Thyroid gland (tissue), 4 donors: Measurements from ENCODE around the gene STEAP1B.
"Not testable (repeated sequence)": the region's sequence is repeated elsewhere in the genome, so short reads cannot be mapped to it uniquely, and the experiment has no call there.

Experiments used
- CTCF ChIP-seq, 6 experiments: fragments of 200-600 bp in 3 of 6; fragments of 450-650 bp in 3 of 6; sonication (generic) in 3 of 6; IDR thresholded peaks; one replicate each; pipeline ENCODE4 v1.5.1; 2016 to 2019; ENCODE audit warnings: antibody characterized with exemption in 6 of 6, mild to moderate bottlenecking in 2 of 6, inconsistent platforms in 1 of 6, moderate library complexity in 1 of 6
- POLR2A ChIP-seq, 2 donors: fragments of 450-650 bp; IDR thresholded peaks; one replicate each; pipeline ENCODE4 v1.6.1; 2017; ENCODE audit warnings: antibody characterized with exemption in 2 of 2, mild to moderate bottlenecking in 2 of 2, moderate library complexity in 1 of 2

- not testable (repeated sequence) for TF ChIP-seq CTCF, POLR2A (IDR thresholded peaks at IDR 0.05)
Measured at GRCh38 chr7:22507320-22507719, 7.3 kb upstream of the STEAP1B start.
